Retinal pigment epithelial cell (primary cell): ENCODE results near the gene MS4A7.

Experiments used
- DNase-seq: peaks from one replicate; pipeline ENCODE4 v3.0.0-alpha.2; 2010; ENCODE audit warnings: low read depth
- H3K4me3 ChIP-seq: 2 replicates; pipeline ENCODE4 v1.5.1; 2011; ENCODE audit warnings: mild to moderate bottlenecking, low read length, control low read depth, moderate library complexity
- TF ChIP-seq, protein P1 (sequence below): conservative IDR thresholded peaks from 2 replicates; pipeline ENCODE4 v1.5.1; 2011; ENCODE audit warnings: low read depth, low read length, control low read depth, inconsistent platforms

Gene MS4A7

DNA sequence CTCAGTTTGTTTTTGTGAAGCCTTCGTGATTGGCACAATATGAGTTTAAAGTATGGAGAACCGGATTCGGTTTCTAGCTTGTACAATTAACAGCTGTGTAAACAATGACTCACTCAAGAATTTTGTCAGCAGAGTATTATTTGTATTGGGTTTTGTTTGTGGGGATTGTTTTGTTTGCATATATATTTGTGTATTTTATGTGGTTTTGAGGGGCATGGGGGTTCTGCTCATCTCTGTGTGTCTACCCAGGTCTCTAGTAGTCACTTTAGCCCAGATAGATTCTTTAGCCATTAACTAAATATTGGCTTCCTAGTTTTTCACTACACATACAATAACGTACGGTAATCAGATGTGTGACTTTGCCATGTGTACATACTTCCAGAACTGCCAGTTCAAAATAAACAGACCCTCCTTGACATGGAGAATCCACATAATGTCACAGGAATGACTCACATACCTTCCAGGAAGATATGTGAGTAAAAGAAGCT is 7.5 kb upstream of the MS4A7 start:
- no peak for DNase-seq
- TF ChIP-seq, protein P1, sequence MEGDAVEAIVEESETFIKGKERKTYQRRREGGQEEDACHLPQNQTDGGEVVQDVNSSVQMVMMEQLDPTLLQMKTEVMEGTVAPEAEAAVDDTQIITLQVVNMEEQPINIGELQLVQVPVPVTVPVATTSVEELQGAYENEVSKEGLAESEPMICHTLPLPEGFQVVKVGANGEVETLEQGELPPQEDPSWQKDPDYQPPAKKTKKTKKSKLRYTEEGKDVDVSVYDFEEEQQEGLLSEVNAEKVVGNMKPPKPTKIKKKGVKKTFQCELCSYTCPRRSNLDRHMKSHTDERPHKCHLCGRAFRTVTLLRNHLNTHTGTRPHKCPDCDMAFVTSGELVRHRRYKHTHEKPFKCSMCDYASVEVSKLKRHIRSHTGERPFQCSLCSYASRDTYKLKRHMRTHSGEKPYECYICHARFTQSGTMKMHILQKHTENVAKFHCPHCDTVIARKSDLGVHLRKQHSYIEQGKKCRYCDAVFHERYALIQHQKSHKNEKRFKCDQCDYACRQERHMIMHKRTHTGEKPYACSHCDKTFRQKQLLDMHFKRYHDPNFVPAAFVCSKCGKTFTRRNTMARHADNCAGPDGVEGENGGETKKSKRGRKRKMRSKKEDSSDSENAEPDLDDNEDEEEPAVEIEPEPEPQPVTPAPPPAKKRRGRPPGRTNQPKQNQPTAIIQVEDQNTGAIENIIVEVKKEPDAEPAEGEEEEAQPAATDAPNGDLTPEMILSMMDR: no peak
- no peak overlapping the region for H3K4me3 ChIP-seq

- TF ChIP-seq, protein P1: no peak
These were observed 6.9 kb upstream of the MS4A7 start for GRCh38 chr11:60371386-60371785.

DNA sequence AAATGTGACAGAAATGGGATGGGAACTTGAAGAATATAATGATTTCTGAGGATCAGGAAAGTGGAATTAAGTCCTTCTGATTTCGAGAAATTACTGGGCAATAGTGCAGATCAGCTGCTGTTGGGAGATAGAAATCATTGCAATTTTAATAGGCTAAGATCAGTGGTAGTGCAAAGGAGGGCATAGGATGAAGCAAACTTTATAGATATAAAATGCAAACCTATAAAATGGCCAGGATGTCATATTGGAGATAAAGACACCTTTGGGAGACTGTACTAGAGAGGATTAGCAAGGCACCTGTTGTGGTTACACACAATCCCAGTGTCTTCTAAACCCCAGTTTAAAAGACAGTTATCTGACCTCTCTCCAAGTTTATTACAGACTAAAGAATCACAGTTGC is 6.5 kb upstream of the MS4A7 start:
- TF ChIP-seq, protein P1: no peak
- no peak overlapping the region for H3K4me3 ChIP-seq
- DNase-seq: no peak

More at GRCh38 chr11:60371386-60371785, 6.9 kb upstream of the MS4A7 start:
- no peak overlapping the region for H3K4me3 ChIP-seq
- DNase-seq: no peak

GRCh38 chr11:60372767-60373166 is 5.6 kb upstream of the MS4A7 start:
- DNase-seq: no peak
- TF ChIP-seq, protein P1: no peak
- no peak overlapping the region for H3K4me3 ChIP-seq

DNA sequence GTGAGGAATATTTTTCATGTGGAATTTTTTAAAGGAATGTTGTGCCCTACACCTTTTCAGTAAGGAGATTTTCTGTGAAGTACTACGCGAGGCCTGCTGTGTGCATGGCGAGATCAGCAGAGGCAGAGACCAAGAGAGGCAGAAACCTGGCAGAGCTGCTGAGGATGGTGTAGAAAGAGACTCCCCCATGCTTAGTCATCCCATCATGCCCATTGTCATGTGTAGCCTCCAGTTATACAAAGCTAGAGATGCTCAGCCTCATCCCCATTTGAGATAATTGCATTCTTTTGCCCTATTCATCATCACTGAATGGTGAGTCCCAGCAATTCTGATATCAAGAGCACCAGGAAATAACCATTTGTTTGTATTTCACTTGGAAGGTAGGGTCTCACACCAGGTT is 3.0 kb upstream of the MS4A7 start:
- no peak overlapping the region for H3K4me3 ChIP-seq
- TF ChIP-seq, protein P1: no peak
- no peak for DNase-seq

DNA sequence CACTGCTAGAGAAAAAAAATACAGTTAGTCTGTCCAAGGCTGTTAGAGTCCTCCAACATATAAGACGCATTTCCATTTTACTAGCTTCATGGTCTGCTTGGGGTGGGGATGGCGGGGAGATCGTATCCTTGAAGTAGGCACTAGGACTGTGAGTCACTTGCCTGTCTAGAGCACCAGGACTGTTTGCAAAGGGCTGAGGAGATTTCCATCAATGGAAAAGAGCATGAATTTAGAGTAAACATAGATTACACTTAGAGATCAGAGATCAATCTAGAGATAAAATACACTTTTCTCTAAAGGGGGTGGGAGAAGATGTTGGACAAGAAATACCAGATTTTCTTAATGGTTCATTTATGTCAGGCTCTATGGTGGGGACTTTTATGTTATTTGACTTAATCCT is 1.7 kb upstream of the MS4A7 start:
- TF ChIP-seq, protein P1: no peak
- H3K4me3 ChIP-seq: no peak overlapping the region
- no peak for DNase-seq

DNA sequence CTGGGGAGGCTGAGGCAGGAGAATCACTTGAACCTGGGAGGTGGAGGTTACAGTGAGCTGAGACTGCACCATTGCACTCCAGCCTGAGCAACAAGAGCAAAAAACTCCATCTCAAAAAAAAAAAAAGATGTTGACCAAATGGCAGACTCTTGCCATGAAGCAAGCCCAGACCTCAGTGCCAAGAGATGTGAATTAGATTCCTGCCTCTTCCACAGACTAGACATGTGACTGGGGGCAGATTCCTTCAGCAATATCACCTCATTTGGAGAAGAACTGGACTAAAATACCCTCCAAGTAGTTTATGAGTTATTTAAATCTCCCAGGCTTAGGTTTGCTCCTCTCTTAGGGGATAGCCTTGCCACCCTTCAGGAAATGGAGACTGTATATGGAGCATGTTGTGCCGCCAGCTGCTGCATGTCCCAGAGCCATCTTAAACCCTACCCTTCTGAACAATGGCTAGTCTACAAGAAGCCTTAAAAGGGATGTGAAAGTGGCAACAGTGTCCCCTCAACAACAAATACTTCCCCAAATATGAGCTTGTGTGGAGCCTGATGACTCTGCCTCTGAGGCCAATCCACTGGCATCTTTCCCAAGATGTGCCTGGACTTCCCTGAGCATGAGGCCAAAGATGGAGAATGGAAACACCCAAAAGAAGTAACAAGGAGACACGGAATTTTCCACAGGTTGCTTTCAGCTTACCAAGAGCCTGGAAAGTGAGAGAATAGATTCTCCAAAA is 763 bp upstream of the MS4A7 start:
- TF ChIP-seq, protein P1: no peak
- no peak overlapping the region for H3K4me3 ChIP-seq
- DNase-seq: no peak
